Epithelial cell of alveolus of lung (primary cell): ENCODE results near the gene FXYD5. TPM values are rescaled to one million over a fixed set of nuclear protein-coding genes. Genes with fewer than 3 reads are reported as not detected.

Experiments used
- total RNA-seq: library from RNA; depleted of rRNA; stranded (reverse); fragments of >200 nt; gene quantifications from 2 replicates; pipeline ENCODE4 v1.2.1, GENCODE V29; 2015

The FXYD5 gene
- total RNA-seq, result 85.0 and 149 TPM in 2 replicates

GRCh38 chr19:35154525-35155406 lies at the start of gene FXYD5:
FXYD5 (plus strand) TSS chr19:35154735; CDS start chr19:35155551, 816 bp downstream.

GRCh38 chr19:35115177-35115951 lies 39.2 kb upstream of the FXYD5 start, which contains the start of gene FXYD3:
FXYD3 (plus strand) TSS chr19:35115823; CDS start chr19:35119377, 3,554 bp downstream.

GRCh38 chr19:35134601-35135242 lies 19.8 kb upstream of the FXYD5 start, which contains the start of gene LGI4:
LGI4 (minus strand) TSS chr19:35135059; CDS start chr19:35134680, 379 bp downstream.

GRCh38 chr19:35138305-35138892 lies 16.1 kb upstream of the FXYD5 start, which contains the start of gene FXYD1:
FXYD1 (plus strand) TSS chr19:35138824; CDS start chr19:35140080, 1,256 bp downstream.

GRCh38 chr19:35143231-35143715 lies 11.3 kb upstream of the FXYD5 start, which contains the start of gene FXYD7:
FXYD7 (plus strand) TSS chr19:35143255; CDS start chr19:35143334, 79 bp downstream.

Other genes starting within 250 kb of the FXYD5 start
- gene ZNF30, start 227.8 kb upstream of the FXYD5 start, total RNA-seq, result 1.2 and 3.2 TPM in 2 replicates
- gene ZNF792, start 190.5 kb upstream of the FXYD5 start, total RNA-seq, result 3.7 and 3.8 TPM in 2 replicates
- 41.0 and 44.0 TPM in 2 replicates for gene GRAMD1A, start 154.4 kb upstream of the FXYD5 start, total RNA-seq
- gene SCN1B, start 124.3 kb upstream of the FXYD5 start, total RNA-seq, result 3.8 and 5.9 TPM in 2 replicates
- not detected in 2 replicates for gene HPN, start 113.0 kb upstream of the FXYD5 start, total RNA-seq
- 0.39 TPM in 1 of 2 replicates, not detected in the other for gene FXYD3, start 38.9 kb upstream of the FXYD5 start, total RNA-seq
- not detected in 2 replicates for gene LGI4, start 19.7 kb upstream of the FXYD5 start, total RNA-seq
- gene FXYD1, start 15.9 kb upstream of the FXYD5 start, total RNA-seq, result 20.4 TPM in 1 of 2 replicates, not detected in the other
- gene FXYD7, start 11.5 kb upstream of the FXYD5 start, total RNA-seq, result not detected in 2 replicates
- not detected in 2 replicates for gene FAM187B, start 74.0 kb downstream of the FXYD5 start, total RNA-seq
- gene LSR, start 94.3 kb downstream of the FXYD5 start, total RNA-seq, result 1.4 and 7.4 TPM in 2 replicates
- 67.2 and 117 TPM in 2 replicates for gene USF2, start 114.2 kb downstream of the FXYD5 start, total RNA-seq
- gene HAMP, start 127.8 kb downstream of the FXYD5 start, total RNA-seq, result 0.16 TPM in 1 of 2 replicates, not detected in the other
- 0.26 TPM in 1 of 2 replicates, not detected in the other for gene MAG, start 137.4 kb downstream of the FXYD5 start, total RNA-seq
- gene CD22, start 174.5 kb downstream of the FXYD5 start, total RNA-seq, result 5.6 TPM in 1 of 2 replicates, not detected in the other
- gene FFAR1, start 193.2 kb downstream of the FXYD5 start, total RNA-seq, result not detected in 2 replicates
- not detected in 2 replicates for gene FFAR3, start 203.7 kb downstream of the FXYD5 start, total RNA-seq
- not detected in 2 replicates for gene GPR42, start 216.3 kb downstream of the FXYD5 start, total RNA-seq